Measurements from ENCODE around the gene FGF22. TPM values are rescaled to one million over a fixed set of nuclear protein-coding genes. Genes with fewer than 3 reads are reported as not detected.

Gene FGF22
- polyA plus RNA-seq, 1 experiment = 0.05 TPM

GRCh38 chr19:615619-616018 is 24.1 kb upstream of the FGF22 start:
- H3K4me3 ChIP-seq (ENCODE audit: low read depth, low read length) = no peak overlapping the region
- ChIA-PET POLR2A (no interaction called here), CTCF (no interaction called here)
- H3K36me3 ChIP-seq (ENCODE audit: control insufficient read depth, insufficient read depth, low read length) = peaks cover 19% of the 10 kb centered on the region
- no peaks in the 10 kb centered on the region for H3K27me3 ChIP-seq (ENCODE audit: control insufficient read depth, insufficient read depth, low read length)
- TF ChIP-seq CTCF (IDR thresholded peaks at IDR 0.05; ENCODE audit: insufficient read depth, low read depth, low read length) = no peak
- DNase-seq (ENCODE audit: low read depth) = no peak

GRCh38 chr19:616062-616700 is 23.5 kb upstream of the FGF22 start:
- POLR2A ChIA-PET = no interaction called here
- peaks cover 19% of the 10 kb centered on the region for H3K36me3 ChIP-seq (ENCODE audit: control insufficient read depth, insufficient read depth, low read length)

GRCh38 chr19:616747-617526 is 22.7 kb upstream of the FGF22 start:
- no peak overlapping the region for H3K4me3 ChIP-seq (ENCODE audit: low read depth, low read length)
- H3K36me3 ChIP-seq (ENCODE audit: control insufficient read depth, insufficient read depth, low read length) = peaks cover 20% of the 10 kb centered on the region
- no peak for TF ChIP-seq CTCF (IDR thresholded peaks at IDR 0.05; ENCODE audit: insufficient read depth, low read depth, low read length)
- no peak for DNase-seq (ENCODE audit: low read depth)
- H3K27me3 ChIP-seq (ENCODE audit: control insufficient read depth, insufficient read depth, low read length) = no peaks in the 10 kb centered on the region
- ChIA-PET POLR2A (no interaction called here), CTCF (interaction anchor here (1.6 kb wide), 1 partner anchor 117 kb away, joined by 4 read pairs; no protein-coding TSS in a partner anchor)

More at GRCh38 chr19:616062-616700, 23.5 kb upstream of the FGF22 start:
- TF ChIP-seq CTCF (IDR thresholded peaks at IDR 0.05; ENCODE audit: insufficient read depth, low read depth, low read length) = no peak
- Histone ChIP-seq H3K27me3 (ENCODE audit: control insufficient read depth, insufficient read depth, low read length) (no peaks in the 10 kb centered on the region), H3K4me3 (ENCODE audit: low read depth, low read length) (no peak overlapping the region)
- CTCF ChIA-PET = no interaction called here
- DNase-seq (ENCODE audit: low read depth) = no peak

GRCh38 chr19:617551-618246 is 22.0 kb upstream of the FGF22 start:
- no peak for TF ChIP-seq CTCF (IDR thresholded peaks at IDR 0.05; ENCODE audit: insufficient read depth, low read depth, low read length)
- no peak for DNase-seq (ENCODE audit: low read depth)
- ChIA-PET CTCF (interaction anchor here (1.6 kb wide), 1 partner anchor 116 kb away, joined by 4 read pairs; no protein-coding TSS in a partner anchor), POLR2A (no interaction called here)
- Histone ChIP-seq H3K4me3 (ENCODE audit: low read depth, low read length) (no peak overlapping the region), H3K36me3 (ENCODE audit: control insufficient read depth, insufficient read depth, low read length) (peaks cover 21% of the 10 kb centered on the region), H3K27me3 (ENCODE audit: control insufficient read depth, insufficient read depth, low read length) (no peaks in the 10 kb centered on the region)

- no peak for DNase-seq (ENCODE audit: low read depth)
- TF ChIP-seq CTCF (IDR thresholded peaks at IDR 0.05; ENCODE audit: insufficient read depth, low read depth, low read length) = no peak
- H3K4me3 ChIP-seq (ENCODE audit: low read depth, low read length) = no peak overlapping the region
- ChIA-PET CTCF (interaction anchor here (1.6 kb wide), 1 partner anchor 116 kb away, joined by 4 read pairs; no protein-coding TSS in a partner anchor), POLR2A (no interaction called here)
- no peaks in the 10 kb centered on the region for H3K27me3 ChIP-seq (ENCODE audit: control insufficient read depth, insufficient read depth, low read length)
- peaks cover 21% of the 10 kb centered on the region for H3K36me3 ChIP-seq (ENCODE audit: control insufficient read depth, insufficient read depth, low read length)
These were observed 21.4 kb upstream of the FGF22 start for GRCh38 chr19:618247-618619.
